HUES6 (cell line): ENCODE measurements around the gene ARPIN.
"Not testable (repeated sequence)": the region's sequence is repeated elsewhere in the genome, so short reads cannot be mapped to it uniquely, and the experiment has no call there.

Experiments used
- H3K27ac ChIP-seq: 2 replicates; pipeline ENCODE4 v1.7.0; 2013; ENCODE audit warnings: low read depth, mild to moderate bottlenecking, low read length, inconsistent platforms
- H3K27me3 ChIP-seq: 2 replicates; pipeline ENCODE4 v1.6.1; 2013; ENCODE audit warnings: low read length; ENCODE audit not compliant: control insufficient read depth, insufficient read depth
- H3K36me3 ChIP-seq: 2 replicates; pipeline ENCODE4 v1.6.1; 2013; ENCODE audit warnings: low read length; ENCODE audit not compliant: control insufficient read depth, insufficient read depth
- H3K4me1 ChIP-seq: 2 replicates; pipeline ENCODE4 v1.6.1; 2013; ENCODE audit warnings: low read length; ENCODE audit not compliant: control insufficient read depth, insufficient read depth
- H3K4me3 ChIP-seq: 2 replicates; pipeline ENCODE4 v1.5.1; 2013; ENCODE audit warnings: low read depth, low read length
- H3K9ac ChIP-seq: one replicate; pipeline ENCODE4 v1.6.1; 2013; ENCODE audit warnings: mild to moderate bottlenecking, low read length
- H3K9me3 ChIP-seq: 2 replicates; pipeline ENCODE4 v1.6.1; 2013; ENCODE audit warnings: low read depth, low read length; ENCODE audit not compliant: control insufficient read depth, insufficient read depth

The ARPIN gene

GRCh38 chr15:89912674-89913396 is at the start of gene ARPIN:
ARPIN (minus strand) TSS chr15:89912952; CDS start chr15:89912835, 117 bp downstream.
- H3K27ac ChIP-seq = no peak within 1 kb of the TSS
- 0 out of 2 replicates have a peak, but pooled peaks cover 14% of the 10 kb centered on the region for H3K27me3 ChIP-seq
- H3K36me3 ChIP-seq = no peaks in the 10 kb centered on the region
- H3K9ac ChIP-seq = peak within 1 kb of the TSS; percentile 76
- peaks cover 8% of the 10 kb centered on the region for H3K4me1 ChIP-seq
- no peaks in the 10 kb centered on the region for H3K9me3 ChIP-seq
- H3K4me3 ChIP-seq = peak within 1 kb of the TSS; percentile 73

- Histone ChIP-seq H3K27me3 (no peaks in the 10 kb centered on the region), H3K36me3 (no peaks in the 10 kb centered on the region), H3K4me1 (no peaks in the 10 kb centered on the region), H3K9me3 (peaks cover 8% of the 10 kb centered on the region), H3K4me3 (no peak overlapping the region), H3K9ac (no peak overlapping the region), H3K27ac (no peak overlapping the region)
Measured at GRCh38 chr15:89958107-89958805, 45.5 kb upstream of the ARPIN start.

- not testable (repeated sequence) for H3K4me3 ChIP-seq, H3K27me3 ChIP-seq, H3K27ac ChIP-seq, H3K36me3 ChIP-seq, H3K4me1 ChIP-seq, H3K9ac ChIP-seq, H3K9me3 ChIP-seq
Measured at GRCh38 chr15:89955449-89955998, 42.8 kb upstream of the ARPIN start.

DNA sequence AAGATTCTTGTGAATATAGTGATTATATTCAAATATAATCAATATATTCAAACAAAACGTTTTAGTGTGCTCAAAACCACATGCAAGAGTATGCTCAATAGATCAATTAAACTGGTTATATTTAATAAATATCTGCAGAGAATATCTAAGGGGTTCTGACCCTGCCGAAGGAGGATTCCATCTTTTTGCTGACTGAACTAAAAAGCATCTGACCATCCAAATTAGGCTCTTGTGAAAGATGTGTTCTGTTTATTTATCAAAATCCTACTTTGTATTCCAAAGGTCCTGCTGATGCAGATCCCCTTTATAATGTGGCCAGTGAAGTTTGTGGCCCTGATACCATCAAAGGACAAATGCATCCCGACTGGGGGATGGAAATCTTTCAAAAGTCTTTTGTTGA is 41.8 kb upstream of the ARPIN start:
- no peak overlapping the region for H3K4me3 ChIP-seq
- no peaks in the 10 kb centered on the region for H3K4me1 ChIP-seq
- H3K27ac ChIP-seq = no peak overlapping the region
- H3K36me3 ChIP-seq = no peaks in the 10 kb centered on the region
- no peaks in the 10 kb centered on the region for H3K27me3 ChIP-seq
- no peak overlapping the region for H3K9ac ChIP-seq
- peaks cover 8% of the 10 kb centered on the region for H3K9me3 ChIP-seq

GRCh38 chr15:89948796-89949195 is 36.0 kb upstream of the ARPIN start:
- Histone ChIP-seq H3K27me3 (no peaks in the 10 kb centered on the region), H3K9ac (no peak overlapping the region), H3K36me3 (no peaks in the 10 kb centered on the region), H3K27ac (no peak overlapping the region), H3K4me3 (no peak overlapping the region), H3K9me3 (peaks cover 7% of the 10 kb centered on the region; the same call in 1 of the 2 replicates), H3K4me1 (no peaks in the 10 kb centered on the region)

DNA sequence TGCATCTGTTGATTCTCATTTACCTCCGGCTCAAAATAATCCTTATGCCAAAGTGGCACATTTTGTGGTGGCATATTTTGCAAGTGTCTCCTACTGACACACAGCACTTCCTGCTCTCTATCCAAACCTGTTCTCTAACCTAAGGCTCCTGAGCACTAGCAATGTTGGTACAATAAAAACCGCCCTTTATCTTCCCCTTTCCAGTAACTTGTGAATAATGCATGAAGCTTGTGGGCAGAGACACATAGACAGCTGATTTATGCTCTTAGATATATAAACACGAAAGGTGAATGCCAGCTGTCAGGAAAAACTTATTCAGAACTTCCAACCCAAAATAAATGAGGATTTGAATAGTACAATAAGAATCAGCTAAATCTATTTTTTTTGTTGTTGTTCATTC is 34.6 kb upstream of the ARPIN start:
- Histone ChIP-seq H3K27me3 (no peaks in the 10 kb centered on the region), H3K36me3 (no peaks in the 10 kb centered on the region), H3K9me3 (peaks cover 7% of the 10 kb centered on the region; the same call in 1 of the 2 replicates), H3K27ac (no peak overlapping the region), H3K4me3 (no peak overlapping the region), H3K9ac (no peak overlapping the region), H3K4me1 (no peaks in the 10 kb centered on the region)

DNA sequence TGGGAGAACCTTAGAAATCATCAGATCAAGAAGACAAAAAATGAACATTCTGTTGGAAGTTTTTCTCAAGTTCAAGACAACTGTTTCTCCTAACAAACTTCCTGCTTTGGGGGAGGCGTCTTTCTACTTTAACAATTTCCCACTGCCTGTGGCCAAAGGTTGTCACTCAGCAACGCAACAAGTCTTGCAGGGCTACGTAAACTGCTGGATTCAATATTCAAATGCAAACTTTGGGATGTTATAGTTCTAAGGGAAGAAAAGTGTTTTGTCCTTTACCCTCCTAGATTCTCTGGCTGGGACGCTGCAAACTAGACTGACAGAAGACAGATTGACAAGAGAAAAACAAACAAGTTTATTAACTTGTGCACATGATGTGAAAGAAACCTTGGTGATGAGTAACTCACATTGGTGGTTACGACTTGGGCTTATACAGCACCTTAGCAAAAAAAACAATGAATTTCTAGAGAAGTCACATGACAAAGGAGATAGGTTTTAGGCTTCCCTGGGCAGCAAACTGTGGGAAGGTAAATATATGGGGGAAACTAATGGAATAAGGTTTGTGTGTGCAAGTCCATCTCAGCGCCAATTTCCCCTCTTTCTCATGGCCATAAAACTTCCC is 34.0 kb upstream of the ARPIN start:
- no peak overlapping the region for H3K27ac ChIP-seq

GRCh38 chr15:89943721-89944120 is 31.0 kb upstream of the ARPIN start:
- H3K4me3 ChIP-seq, H3K4me1 ChIP-seq, H3K27ac ChIP-seq, H3K36me3 ChIP-seq, H3K9ac ChIP-seq, H3K27me3 ChIP-seq, H3K9me3 ChIP-seq: not testable (repeated sequence)

More for the DNA sequence above, 34.0 kb upstream of the ARPIN start:
- Histone ChIP-seq H3K4me3 (no peak overlapping the region), H3K36me3 (no peaks in the 10 kb centered on the region), H3K27me3 (no peaks in the 10 kb centered on the region), H3K4me1 (no peaks in the 10 kb centered on the region), H3K9me3 (peaks cover 7% of the 10 kb centered on the region; the same call in 1 of the 2 replicates), H3K9ac (no peak overlapping the region)

DNA sequence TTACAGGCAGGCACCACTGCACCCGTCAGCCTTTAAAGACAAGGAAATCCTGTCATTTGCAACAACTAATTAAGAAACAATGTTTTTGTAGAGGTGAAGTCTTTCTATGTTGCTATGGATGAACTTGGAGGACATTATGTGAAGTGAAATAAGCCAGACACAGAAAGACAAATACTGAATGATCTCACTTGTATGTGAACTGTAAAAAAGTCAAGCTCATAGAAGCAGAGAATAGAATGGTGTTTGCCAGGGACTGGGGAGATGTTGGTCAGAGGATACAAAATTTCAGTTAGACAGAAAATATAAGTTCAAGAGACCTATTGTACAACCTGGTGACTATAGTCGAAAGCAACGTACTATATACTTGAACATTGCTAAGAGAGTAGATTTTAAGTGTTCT is 27.2 kb upstream of the ARPIN start:
- H3K4me3 ChIP-seq = no peak overlapping the region
- no peaks in the 10 kb centered on the region for H3K27me3 ChIP-seq
- H3K9ac ChIP-seq = no peak overlapping the region

DNA sequence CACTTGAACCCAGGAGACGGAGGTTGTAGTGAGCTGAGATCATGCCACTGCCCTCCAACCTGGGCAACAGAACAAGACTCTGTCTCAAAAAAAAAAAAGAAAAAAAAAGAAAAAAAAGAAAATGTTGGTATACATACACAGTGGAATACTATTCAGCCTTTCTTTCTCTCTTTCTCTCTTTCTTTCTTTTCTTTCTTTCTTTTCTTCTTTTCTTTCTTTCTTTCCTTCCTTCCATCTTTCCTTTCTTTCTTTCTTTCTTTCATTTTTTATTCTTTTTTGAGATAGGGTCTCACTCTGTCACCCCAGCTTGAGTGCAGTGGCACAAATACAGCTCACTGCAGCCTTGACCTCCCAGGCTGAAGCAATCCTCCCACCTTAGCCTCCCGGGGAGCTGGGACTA is 26.6 kb upstream of the ARPIN start:
- not testable (repeated sequence) for H3K4me3 ChIP-seq, H3K27ac ChIP-seq, H3K4me1 ChIP-seq, H3K36me3 ChIP-seq, H3K9ac ChIP-seq, H3K27me3 ChIP-seq, H3K9me3 ChIP-seq

More for the DNA sequence above, 27.2 kb upstream of the ARPIN start:
- H3K36me3 ChIP-seq = no peaks in the 10 kb centered on the region
- H3K9me3 ChIP-seq = no peaks in the 10 kb centered on the region
- no peaks in the 10 kb centered on the region for H3K4me1 ChIP-seq
- no peak overlapping the region for H3K27ac ChIP-seq
